Naive B cell (primary cell): Measurements from ENCODE around the gene DCTN3. TPM values are rescaled to one million over a fixed set of nuclear protein-coding genes. Genes with fewer than 3 reads are reported as not detected.

Experiments
- ATAC-seq, 2 donors: fragments of 150-1000 bp; cut with Tn5 transposase; 2 replicates each; pipeline ENCODE4 v1.10.0; 2021; ENCODE audit warnings: low read depth in 2 of 2, mild to moderate bottlenecking in 2 of 2, moderate library complexity in 2 of 2
- DNase-seq: peaks from one replicate; pipeline ENCODE4 v3.0.0; 2022
- H3K27ac Mint-ChIP-seq, 6 donors: one replicate each; pipeline ENCODE4 v1.8.0; 2020 to 2022; ENCODE audit warnings: mild to moderate bottlenecking in 6 of 6, mixed read lengths in 6 of 6, moderate library complexity in 5 of 6, inconsistent platforms in 2 of 6
- H3K27me3 Mint-ChIP-seq, 3 donors: one replicate each; pipeline ENCODE4 v1.8.0; 2021 to 2022; ENCODE audit warnings: mixed read lengths in 3 of 3, mild to moderate bottlenecking in 1 of 3
- H3K36me3 Mint-ChIP-seq, 2 donors: one replicate each; pipeline ENCODE4 v1.8.0; 2020 to 2022; ENCODE audit warnings: mixed read lengths in 2 of 2, inconsistent platforms in 1 of 2, mild to moderate bottlenecking in 1 of 2
- H3K4me1 Mint-ChIP-seq, 3 donors: one replicate each; pipeline ENCODE4 v1.8.0; 2020 to 2022; ENCODE audit warnings: mixed read lengths in 3 of 3, inconsistent platforms in 1 of 3, mild to moderate bottlenecking in 1 of 3, moderate library complexity in 1 of 3
- H3K4me3 Mint-ChIP-seq, 8 donors: one replicate each; pipeline ENCODE4 v1.8.0; 2020 to 2022; ENCODE audit warnings: mild to moderate bottlenecking in 8 of 8, mixed read lengths in 8 of 8, moderate library complexity in 8 of 8, inconsistent platforms in 2 of 8
- H3K9me3 Mint-ChIP-seq, 7 donors: one replicate each; pipeline ENCODE4 v1.8.0; 2020 to 2022; ENCODE audit warnings: mixed read lengths in 7 of 7, mild to moderate bottlenecking in 5 of 7, inconsistent platforms in 2 of 7, moderate library complexity in 1 of 7
- polyA plus RNA-seq, 6 donors: library from polyadenylated mRNA; unstranded; fragments of 300-500 nt; fragmentation: Illumina TruSeq; gene quantifications; one replicate each; pipeline ENCODE4 v1.2.3, GENCODE V29; 2021; ENCODE audit warnings: low read depth in 6 of 6

DCTN3 gene
- polyA plus RNA-seq, 6 donors from 2014 or later: 83.5 to 118 (median 103) TPM

GRCh38 chr9:34566972-34567371, 53.3 kb downstream of the DCTN3 start:
- Mint-ChIP-seq H3K27ac (peak overlapping the region in 1 of 6 donors; percentile 24), H3K9me3 (peaks cover 0 to 14% (median 5%) of the 10 kb centered on the region in 7 donors), H3K27me3 (peaks cover 41 to 90% (median 84%) of the 10 kb centered on the region in 3 donors)

GRCh38 chr9:34566322-34566721, 54.0 kb downstream of the DCTN3 start:
- Mint-ChIP-seq H3K36me3 (peaks cover 0 to 8% of the 10 kb centered on the region in 2 donors), H3K4me1 (peaks cover 0 to 4% (median under 1%) of the 10 kb centered on the region in 3 donors), H3K4me3 (no peak overlapping the region), H3K27me3 (peaks cover 46 to 87% (median 78%) of the 10 kb centered on the region in 3 donors), H3K27ac (no peak overlapping the region), H3K9me3 (peaks cover 0 to 18% (median 8%) of the 10 kb centered on the region in 7 donors)
- ATAC-seq: no peak
- DNase-seq: no peak

More at GRCh38 chr9:34566972-34567371, 53.3 kb downstream of the DCTN3 start:
- ATAC-seq (no peak), DNase-seq (no peak)
- Mint-ChIP-seq H3K36me3 (peaks cover 0 to 8% of the 10 kb centered on the region in 2 donors), H3K4me1 (peaks cover 0 to 7% (median 4%) of the 10 kb centered on the region in 3 donors), H3K4me3 (no peak overlapping the region)

- H3K27me3 Mint-ChIP-seq: peaks cover 50 to 87% (median 78%) of the 10 kb centered on the region in 3 donors
- peaks cover 0 to 4% (median 0%) of the 10 kb centered on the region in 3 donors for H3K4me1 Mint-ChIP-seq
- DNase-seq (no peak), ATAC-seq (no peak)
- H3K4me3 Mint-ChIP-seq: no peak overlapping the region
- H3K9me3 Mint-ChIP-seq: peaks cover 0 to 18% (median 8%) of the 10 kb centered on the region in 7 donors
- H3K36me3 Mint-ChIP-seq: peaks cover 0 to 8% of the 10 kb centered on the region in 2 donors
- H3K27ac Mint-ChIP-seq: no peak overlapping the region
These were observed 54.4 kb downstream of the DCTN3 start for GRCh38 chr9:34565856-34566255.

GRCh38 chr9:34564617-34565016, 55.7 kb downstream of the DCTN3 start:
- ATAC-seq (no peak), DNase-seq (no peak)
- peaks cover 55 to 86% (median 78%) of the 10 kb centered on the region in 3 donors for H3K27me3 Mint-ChIP-seq
- peaks cover 0 to 8% of the 10 kb centered on the region in 2 donors for H3K36me3 Mint-ChIP-seq
- H3K27ac Mint-ChIP-seq: no peak overlapping the region
- H3K9me3 Mint-ChIP-seq: peaks cover 0 to 18% (median 8%) of the 10 kb centered on the region in 7 donors
- no peak overlapping the region for H3K4me3 Mint-ChIP-seq
- peaks cover 0 to 9% (median 0%) of the 10 kb centered on the region in 3 donors for H3K4me1 Mint-ChIP-seq

Other genes starting within 250 kb of the DCTN3 start
- gene MYORG, start 243.6 kb downstream of the DCTN3 start, polyA plus RNA-seq: under 1 TPM in 2 of 6 donors, not detected in 4; 0.08 to 0.25 TPM
- gene FAM219A, start 161.9 kb downstream of the DCTN3 start, polyA plus RNA-seq: 1 to 10 TPM in 3 of 6 donors, under 1 TPM in 3; 0.80 to 1.5 (median 1.1) TPM
- not detected for gene DNAI1, start 161.7 kb downstream of the DCTN3 start, polyA plus RNA-seq
- not detected for gene ENHO, start 97.5 kb downstream of the DCTN3 start, polyA plus RNA-seq
- gene CNTFR, start 30.8 kb downstream of the DCTN3 start, polyA plus RNA-seq: not detected
- gene RPP25L, start 8.4 kb downstream of the DCTN3 start, polyA plus RNA-seq: 10 to 100 TPM; 25.1 to 50.6 (median 43.7) TPM
- not detected for gene ARID3C, start 8.6 kb upstream of the DCTN3 start, polyA plus RNA-seq
- gene SIGMAR1, start 17.3 kb upstream of the DCTN3 start, polyA plus RNA-seq: 10 to 100 TPM; 40.1 to 75.8 (median 47.0) TPM
- gene GALT, start 26.2 kb upstream of the DCTN3 start, polyA plus RNA-seq: 10 to 100 TPM; 29.1 to 51.1 (median 36.3) TPM
- gene IL11RA, start 31.7 kb upstream of the DCTN3 start, polyA plus RNA-seq: 1 to 10 TPM; 2.0 to 7.4 (median 3.0) TPM
- not detected for gene CCL27, start 42.2 kb upstream of the DCTN3 start, polyA plus RNA-seq
- gene CCL19, start 70.8 kb upstream of the DCTN3 start, polyA plus RNA-seq: not detected
- not detected for gene CCL21, start 89.6 kb upstream of the DCTN3 start, polyA plus RNA-seq